NCI-H1417 treated with DMSO at 0.1 percent for 48 hours (cell line): ENCODE results near the gene CNTNAP2.

Source experiments
- DNase-seq: peaks from one replicate; lab custom pipeline; 2025; lab: John Stamatoyannopoulos, UW

CNTNAP2 gene

DNA sequence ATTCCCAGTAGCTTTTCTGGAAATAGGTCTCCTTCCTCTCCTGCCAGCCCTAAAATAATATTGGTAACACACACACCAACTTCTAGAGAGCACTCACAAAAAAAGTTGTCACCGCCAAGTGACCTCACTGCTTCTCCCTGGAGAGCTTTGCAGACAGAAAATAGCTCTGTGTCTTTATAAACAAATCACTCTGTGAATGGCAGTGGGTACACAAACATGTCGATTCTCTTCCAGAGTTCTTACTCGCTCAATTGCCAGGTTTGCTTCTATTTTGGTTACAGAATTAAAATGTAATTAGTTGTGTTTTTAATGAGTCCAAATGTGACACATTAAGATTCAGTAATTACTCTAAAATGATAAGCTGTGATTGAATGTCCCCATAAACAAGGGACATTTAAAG lies 1824.8 kb downstream of the CNTNAP2 start:
- no peak for DNase-seq

DNA sequence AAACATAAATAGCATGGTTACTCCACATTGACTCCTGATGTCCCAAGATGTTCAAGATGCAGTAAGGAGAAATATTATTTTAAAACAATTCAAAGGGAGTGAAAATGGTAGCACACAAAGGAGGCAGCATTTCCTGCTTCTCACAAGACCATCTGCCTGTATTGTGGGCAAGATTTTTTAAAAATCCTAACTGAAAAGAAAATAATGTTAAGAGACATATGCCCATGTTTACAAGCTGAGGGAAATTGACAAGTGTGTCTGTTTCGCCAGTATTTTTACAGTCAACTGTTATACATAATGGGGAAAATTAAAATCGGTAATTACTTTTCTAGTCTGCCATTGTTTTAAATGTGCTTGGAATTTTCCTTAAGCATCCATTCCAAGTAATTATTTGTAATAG lies 1827.7 kb downstream of the CNTNAP2 start:
- DNase-seq: no peak

DNA sequence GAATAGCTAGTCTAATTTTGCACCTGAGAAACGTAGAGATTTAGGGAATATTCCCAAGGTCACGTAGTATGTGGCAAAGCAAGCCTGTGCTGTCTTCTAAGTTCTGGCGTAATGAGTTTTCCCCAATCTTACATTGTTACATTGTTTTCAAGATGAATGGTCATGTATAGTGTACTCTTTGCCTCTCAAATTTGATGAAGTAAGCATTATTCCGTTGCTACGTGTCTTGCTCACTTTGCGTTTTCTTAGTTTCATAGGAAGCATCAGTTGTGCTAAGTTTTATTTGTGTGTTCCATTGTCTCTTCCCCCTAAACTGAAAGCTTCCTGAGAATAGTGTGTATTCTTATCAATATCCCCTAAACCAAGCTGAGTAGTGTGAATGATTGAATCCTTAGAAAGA lies 1836.3 kb downstream of the CNTNAP2 start:
- DNase-seq: no peak

GRCh38 chr7:147968046-147968610 lies 1851.5 kb downstream of the CNTNAP2 start:
- no peak for DNase-seq

GRCh38 chr7:147971606-147972110 lies 1855.1 kb downstream of the CNTNAP2 start:
- no peak for DNase-seq

DNA sequence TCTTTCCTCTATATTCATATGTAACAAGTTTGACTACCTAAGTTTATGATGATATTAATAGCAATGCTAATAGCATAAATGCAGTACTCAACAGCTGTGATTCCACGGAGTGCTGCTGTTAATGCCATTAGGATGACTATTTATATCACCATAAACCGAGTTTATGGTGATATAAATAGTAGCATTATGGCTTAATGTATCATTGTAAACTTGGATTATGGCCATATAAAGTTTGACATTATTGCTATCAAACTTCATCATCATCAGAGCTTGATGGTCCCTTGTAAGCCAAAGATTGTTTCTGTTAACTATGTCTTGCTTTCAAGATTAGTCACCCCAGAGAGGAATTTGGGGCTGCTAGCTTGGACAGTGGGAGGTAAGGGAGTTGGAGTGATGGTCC lies 1861.6 kb downstream of the CNTNAP2 start:
- DNase-seq: no peak

- DNase-seq: no peak
Measured at GRCh38 chr7:147978651-147979050, 1862.0 kb downstream of the CNTNAP2 start.

GRCh38 chr7:147980826-147981813 lies 1864.5 kb downstream of the CNTNAP2 start:
- no peak for DNase-seq

GRCh38 chr7:147982307-147982706 lies 1865.7 kb downstream of the CNTNAP2 start:
- no peak for DNase-seq

DNA sequence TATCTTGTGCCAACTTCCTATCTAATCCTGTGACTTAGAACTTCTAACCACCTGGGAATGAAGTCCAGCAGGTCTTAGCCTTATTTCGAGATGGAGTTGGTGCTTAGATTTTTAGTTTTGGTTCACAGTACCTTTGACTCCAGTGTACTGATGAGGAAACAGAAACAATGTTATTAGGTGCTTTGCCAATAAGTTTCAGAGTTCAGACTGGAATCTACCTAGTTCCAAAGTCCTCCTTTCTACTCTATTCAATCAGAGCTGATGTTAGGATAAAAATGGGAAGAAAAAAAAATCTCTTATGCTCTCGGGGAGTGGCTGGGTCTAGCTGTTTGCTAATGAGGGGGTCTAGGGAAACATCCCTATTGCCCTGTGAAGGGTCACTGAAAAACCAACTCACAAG lies 1867.7 kb downstream of the CNTNAP2 start:
- DNase-seq: no peak

DNA sequence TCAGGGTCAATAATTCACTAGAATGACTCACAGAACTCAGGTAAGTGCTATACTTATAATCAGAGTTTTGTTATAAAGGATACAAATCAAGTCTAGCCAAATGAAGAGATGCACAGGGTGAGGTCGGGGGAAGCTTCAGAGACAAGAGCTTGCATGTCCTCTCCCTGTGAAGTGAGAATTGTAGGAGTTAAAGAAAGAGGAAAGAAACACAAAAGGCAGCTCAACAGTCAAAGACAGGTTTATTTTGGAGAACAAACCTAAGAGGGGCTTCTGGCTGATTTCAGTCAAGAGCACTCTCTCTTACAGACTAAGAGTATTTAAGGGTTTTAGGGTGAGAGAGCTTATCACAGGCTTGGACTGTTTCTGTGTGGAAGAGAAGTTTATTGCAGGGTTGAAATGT lies 1873.5 kb downstream of the CNTNAP2 start:
- DNase-seq: no peak

DNA sequence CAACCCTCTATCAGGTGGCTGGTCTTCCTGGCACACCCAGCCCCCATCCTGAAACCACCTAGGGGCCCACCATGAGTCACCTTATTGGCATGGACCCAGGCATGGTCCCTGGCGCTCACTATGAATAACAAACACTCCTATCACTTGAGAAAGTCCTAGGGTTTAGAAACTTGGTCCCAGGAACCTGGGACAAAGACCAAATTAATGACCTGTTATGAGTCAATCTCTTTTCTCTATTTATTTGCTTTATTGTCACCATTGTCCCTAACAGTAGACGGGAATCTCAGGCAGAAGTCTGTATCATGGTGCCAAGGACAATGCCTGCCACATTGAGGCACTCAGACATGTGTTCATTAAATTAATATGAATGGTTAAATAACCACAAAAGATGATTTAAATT lies 1874.3 kb downstream of the CNTNAP2 start:
- DNase-seq: no peak

DNA sequence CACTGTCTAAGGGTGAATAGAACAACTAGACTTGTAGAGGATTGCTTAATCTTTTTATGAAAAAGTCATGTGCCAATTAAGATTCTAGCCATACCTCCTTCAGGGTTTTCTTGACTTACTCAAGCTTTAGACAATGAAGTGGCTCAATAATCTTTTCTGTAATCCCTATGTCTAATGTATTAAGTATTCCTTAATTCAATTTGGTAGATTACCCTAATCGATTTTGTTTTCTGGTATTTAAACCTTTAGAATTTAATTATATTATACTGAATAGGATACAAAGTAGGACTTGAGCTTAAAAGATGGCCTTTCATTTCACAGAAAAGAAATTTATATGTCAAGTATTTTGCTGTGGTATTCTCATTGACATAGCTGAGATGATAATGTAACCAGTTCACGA lies 1876.1 kb downstream of the CNTNAP2 start:
- no peak for DNase-seq

DNA sequence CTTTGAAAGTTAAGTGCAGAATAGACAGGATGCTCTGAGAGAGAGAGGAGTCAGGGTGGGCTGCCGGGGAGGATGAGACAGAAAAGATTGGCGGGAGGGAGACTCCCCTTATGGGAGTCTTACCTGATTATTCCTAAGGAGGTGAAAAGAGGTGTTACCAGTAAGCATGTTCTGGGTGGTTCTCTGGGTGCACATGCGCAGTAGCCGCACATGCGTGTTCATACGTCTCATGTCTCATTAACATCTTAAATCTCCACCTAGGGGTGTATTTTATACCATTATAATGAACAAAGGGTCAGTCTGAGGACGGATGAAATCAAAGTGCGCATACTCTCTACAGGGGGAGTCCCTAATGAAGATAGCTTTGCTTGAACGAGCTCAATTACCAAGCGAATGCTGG lies 1881.0 kb downstream of the CNTNAP2 start:
- DNase-seq: no peak

DNA sequence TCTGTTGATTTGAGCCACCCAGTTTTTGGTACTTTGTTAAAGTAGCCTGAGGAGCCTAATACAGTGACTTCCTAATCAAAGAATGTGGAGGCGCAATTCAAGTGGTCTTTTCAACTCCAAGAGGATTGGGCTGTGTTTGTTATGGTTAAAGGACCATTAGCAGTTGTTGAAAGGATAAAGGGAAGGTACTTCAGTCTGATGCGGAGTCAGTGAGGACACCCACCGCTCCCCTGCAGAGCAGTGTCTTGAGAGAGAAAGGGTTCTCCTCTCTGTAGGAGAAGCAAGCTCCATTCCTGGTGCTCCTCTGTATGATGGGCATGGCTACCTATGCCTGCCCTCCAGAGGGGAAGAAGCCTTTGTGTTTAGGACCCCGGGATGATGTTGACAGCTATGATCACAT lies 1883.4 kb downstream of the CNTNAP2 start:
- no peak for DNase-seq

DNA sequence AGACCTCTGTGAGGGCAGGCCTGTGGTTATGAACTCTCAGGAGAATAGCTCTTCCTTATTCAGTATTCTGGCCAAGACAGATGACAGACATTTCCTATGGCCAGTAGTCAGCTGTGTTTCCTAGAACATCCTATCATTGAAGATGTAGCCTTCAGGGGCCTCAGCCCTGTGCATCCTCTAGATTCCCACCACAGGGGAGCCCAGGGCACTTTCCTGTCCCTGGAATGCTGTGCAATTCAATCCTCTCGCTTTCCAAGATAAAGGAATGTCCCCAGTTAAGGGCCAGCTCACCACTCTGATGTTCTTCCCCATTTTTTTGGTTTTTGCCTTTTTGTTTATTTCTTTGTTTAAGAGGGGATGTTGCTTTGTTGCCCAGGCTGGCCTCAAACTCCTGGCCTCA lies 1895.2 kb downstream of the CNTNAP2 start:
- DNase-seq: no peak

DNA sequence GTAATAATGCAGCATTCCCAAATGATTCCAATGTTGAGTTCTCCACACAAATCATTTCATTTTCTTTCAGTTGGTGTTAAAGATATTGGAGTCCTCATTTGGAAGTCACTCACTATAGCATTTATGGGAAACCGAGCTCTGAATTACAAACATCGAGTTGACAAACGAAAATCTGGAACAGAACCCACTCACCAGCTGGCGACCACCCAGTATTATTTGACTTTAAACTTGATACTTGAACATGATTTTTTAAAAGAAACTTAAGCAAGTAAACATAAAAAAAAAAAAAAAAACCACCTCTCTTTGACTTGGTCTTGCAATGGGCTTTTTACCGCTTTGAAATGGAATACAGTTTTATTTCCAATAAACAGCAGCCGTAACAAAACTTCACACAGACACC lies 1897.4 kb downstream of the CNTNAP2 start:
- no peak for DNase-seq

GRCh38 chr7:148014541-148014940 lies 1897.9 kb downstream of the CNTNAP2 start:
- DNase-seq: no peak

- no peak for DNase-seq
Measured at GRCh38 chr7:148017126-148017525, 1900.5 kb downstream of the CNTNAP2 start.

- no peak for DNase-seq
Measured at GRCh38 chr7:148020679-148021078, 1904.1 kb downstream of the CNTNAP2 start.

GRCh38 chr7:148021507-148022045 lies 1905.0 kb downstream of the CNTNAP2 start:
- no peak for DNase-seq

DNA sequence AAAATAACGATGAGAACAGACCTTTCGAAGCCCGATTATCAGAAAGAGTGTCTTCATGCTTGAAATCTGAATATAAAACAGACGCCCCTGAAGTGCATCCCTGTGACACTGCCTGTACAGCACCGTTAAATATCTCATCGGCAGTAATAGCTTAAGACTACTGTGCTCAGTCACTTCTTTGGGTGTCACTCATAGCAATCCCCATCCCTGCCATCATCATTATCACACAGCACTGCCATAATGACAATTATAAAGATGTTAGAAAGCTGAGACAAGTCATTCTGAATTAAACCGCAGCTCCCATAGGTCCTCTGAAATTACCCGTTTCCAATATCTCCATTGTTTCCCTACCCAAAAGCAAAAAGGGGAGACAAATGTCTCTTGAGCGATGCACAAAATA lies 1906.2 kb downstream of the CNTNAP2 start:
- DNase-seq: no peak

- DNase-seq: no peak
Measured at GRCh38 chr7:148026713-148027112, 1910.1 kb downstream of the CNTNAP2 start.
